Ureter (tissue), 1 donor: ENCODE results near the gene DMRTC2. TPM values are rescaled to one million over a fixed set of nuclear protein-coding genes. Genes with fewer than 3 reads are reported as not detected.
A peak's percentile ranks its signal among the peaks of the same experiment; 100 is the strongest.

Experiments
- DNase-seq: peaks from one replicate; pipeline ENCODE4 v3.0.0-alpha.2; 2020; ENCODE audit warnings: low spot score
- total RNA-seq: library from RNA; stranded (reverse); gene quantifications from one replicate; pipeline ENCODE4 v1.2.4, GENCODE V29; 2023
- donor health status: DM: yes; HTN: yes; CAD: no.

DMRTC2 gene
- total RNA-seq, 1 donor from 2014 or later, result not detected

- no peak for DNase-seq
Observed at GRCh38 chr19:41847351-41848105, 2.7 kb downstream of the DMRTC2 start.

- no peak for DNase-seq
Observed at GRCh38 chr19:41848666-41849065, 3.8 kb downstream of the DMRTC2 start.

GRCh38 chr19:41849067-41849466 is 4.2 kb downstream of the DMRTC2 start:
- no peak for DNase-seq

- DNase-seq, result no peak
Observed at GRCh38 chr19:41850381-41850780, 5.5 kb downstream of the DMRTC2 start.

- DNase-seq, result no peak
Observed at GRCh38 chr19:41851456-41851855, 6.6 kb downstream of the DMRTC2 start.

GRCh38 chr19:41853344-41853743 is 8.5 kb downstream of the DMRTC2 start:
- DNase-seq, result no peak

- DNase-seq, result no peak
Observed at GRCh38 chr19:41853768-41854167, 8.9 kb downstream of the DMRTC2 start.

- DNase-seq, result no peak
Observed at GRCh38 chr19:41859213-41859617, 14.4 kb downstream of the DMRTC2 start.

- DNase-seq, result peak; percentile 99
Observed at GRCh38 chr19:41859618-41860418, 15.0 kb downstream of the DMRTC2 start, which contains the start of gene RPS19. TSS of gene RPS19 (plus strand) at chr19:41860255. CDS start at chr19:41860775, 520 bp downstream.

GRCh38 chr19:41860419-41861115 is 15.7 kb downstream of the DMRTC2 start:
- no peak for DNase-seq

GRCh38 chr19:41861116-41861768 is 16.4 kb downstream of the DMRTC2 start:
- DNase-seq, result no peak

GRCh38 chr19:41861846-41862245 is 17.0 kb downstream of the DMRTC2 start:
- DNase-seq, result no peak

GRCh38 chr19:41862445-41862986 is 17.7 kb downstream of the DMRTC2 start:
- no peak for DNase-seq

GRCh38 chr19:41863209-41863931 is 18.5 kb downstream of the DMRTC2 start:
- DNase-seq, result no peak

GRCh38 chr19:41864374-41864773 is 19.5 kb downstream of the DMRTC2 start:
- DNase-seq, result no peak

- DNase-seq, result no peak
Observed at GRCh38 chr19:41866284-41866683, 21.4 kb downstream of the DMRTC2 start.

- no peak for DNase-seq
Observed at GRCh38 chr19:41868120-41868988, 23.5 kb downstream of the DMRTC2 start.

GRCh38 chr19:41868989-41869300 is 24.1 kb downstream of the DMRTC2 start:
- no peak for DNase-seq

- DNase-seq, result no peak
Observed at GRCh38 chr19:41869374-41869955, 24.6 kb downstream of the DMRTC2 start.
